ENCODE data around the gene FHIT. TPM values are rescaled to one million over a fixed set of nuclear protein-coding genes. Genes with fewer than 3 reads are reported as not detected.

Gene FHIT
- polyA plus RNA-seq, 3 donors = 3.1 to 3.9 (median 3.3) TPM

- H3K27ac ChIP-seq (ENCODE audit: low read depth, low read length) = no peak overlapping the region
- WGBS, 3 donors = 64 to 92% (median 82%) methylated on average over 2 of the region's 2 CpGs
Observed at GRCh38 chr3:60855250-60855649, 396.0 kb downstream of the FHIT start.

GRCh38 chr3:60854791-60855190, 396.5 kb downstream of the FHIT start:
- H3K27ac ChIP-seq (ENCODE audit: low read depth, low read length) = no peak overlapping the region
- WGBS, 3 donors = 52 to 93% (median 85%) methylated on average over 1 of the region's 1 CpG

- no peak overlapping the region for H3K27ac ChIP-seq (ENCODE audit: low read depth, low read length)
- WGBS, 3 donors = 40 to 72% (median 40%) methylated on average over 2 of the region's 2 CpGs
Observed at GRCh38 chr3:60847791-60848190, 403.5 kb downstream of the FHIT start.

GRCh38 chr3:60844256-60844655, 407.0 kb downstream of the FHIT start:
- 44 to 83% (median 52%) methylated on average over 1 of the region's 1 CpG for WGBS, 3 donors
- H3K27ac ChIP-seq (ENCODE audit: low read depth, low read length) = no peak overlapping the region

GRCh38 chr3:60841355-60841754, 409.9 kb downstream of the FHIT start:
- no peak overlapping the region for H3K27ac ChIP-seq (ENCODE audit: low read depth, low read length)
- 29 to 85% (median 78%) methylated on average over 2 of the region's 2 CpGs for WGBS, 3 donors

GRCh38 chr3:60839246-60839645, 412.0 kb downstream of the FHIT start:
- WGBS, 3 donors = 73 to 82% (median 78%) methylated on average over 4 of the region's 4 CpGs
- H3K27ac ChIP-seq (ENCODE audit: low read depth, low read length) = no peak overlapping the region

GRCh38 chr3:60835796-60836195, 415.5 kb downstream of the FHIT start:
- WGBS, 3 donors = 95% methylated on average over 5 of the region's 5 CpGs
- no peak overlapping the region for H3K27ac ChIP-seq (ENCODE audit: low read depth, low read length)

GRCh38 chr3:60829058-60829457, 422.2 kb downstream of the FHIT start:
- no peak overlapping the region for H3K27ac ChIP-seq (ENCODE audit: low read depth, low read length)
- 89 to 100% (median 92%) methylated on average over 1 of the region's 1 CpG for WGBS, 3 donors

- no peak overlapping the region for H3K27ac ChIP-seq (ENCODE audit: low read depth, low read length)
Observed at GRCh38 chr3:60827666-60828065, 423.6 kb downstream of the FHIT start.

GRCh38 chr3:60826511-60826910, 424.7 kb downstream of the FHIT start:
- H3K27ac ChIP-seq (ENCODE audit: low read depth, low read length) = no peak overlapping the region
- WGBS, 3 donors = 92 to 97% (median 92%) methylated on average over 6 of the region's 6 CpGs

More at GRCh38 chr3:60827666-60828065, 423.6 kb downstream of the FHIT start:
- WGBS, 3 donors = 89 to 96% (median 92%) methylated on average over 1 of the region's 1 CpG

- no peak overlapping the region for H3K27ac ChIP-seq (ENCODE audit: low read depth, low read length)
- 73 to 78% (median 74%) methylated on average over 2 of the region's 2 CpGs for WGBS, 3 donors
Observed at GRCh38 chr3:60812502-60812901, 438.8 kb downstream of the FHIT start.

GRCh38 chr3:60810881-60811280, 440.4 kb downstream of the FHIT start:
- no peak overlapping the region for H3K27ac ChIP-seq (ENCODE audit: low read depth, low read length)
- WGBS, 3 donors = 67 to 71% (median 70%) methylated on average over 4 of the region's 4 CpGs

GRCh38 chr3:60809857-60810610, 441.2 kb downstream of the FHIT start:
- no peak overlapping the region for H3K27ac ChIP-seq (ENCODE audit: low read depth, low read length)
- 68 to 76% (median 76%) methylated on average over 4 of the region's 4 CpGs for WGBS, 3 donors

GRCh38 chr3:60803216-60804173, 447.8 kb downstream of the FHIT start:
- WGBS, 3 donors = 94 to 95% (median 94%) methylated on average over 19 of the region's 19 CpGs
- no peak overlapping the region for H3K27ac ChIP-seq (ENCODE audit: low read depth, low read length)

- WGBS, 3 donors = 89 to 92% (median 91%) methylated on average over 2 of the region's 2 CpGs
- no peak overlapping the region for H3K27ac ChIP-seq (ENCODE audit: low read depth, low read length)
Observed at GRCh38 chr3:60801307-60801706, 449.9 kb downstream of the FHIT start.

- no peak overlapping the region for H3K27ac ChIP-seq (ENCODE audit: low read depth, low read length)
Observed at GRCh38 chr3:60798456-60798855, 452.8 kb downstream of the FHIT start.

- 65 to 81% (median 80%) methylated on average over 3 of the region's 3 CpGs for WGBS, 3 donors
- no peak overlapping the region for H3K27ac ChIP-seq (ENCODE audit: low read depth, low read length)
Observed at GRCh38 chr3:60792249-60792852, 458.9 kb downstream of the FHIT start.

GRCh38 chr3:60788185-60788584, 463.1 kb downstream of the FHIT start:
- 94 to 95% (median 94%) methylated on average over 3 of the region's 3 CpGs for WGBS, 3 donors
- no peak overlapping the region for H3K27ac ChIP-seq (ENCODE audit: low read depth, low read length)

GRCh38 chr3:60781935-60782334, 469.3 kb downstream of the FHIT start:
- WGBS, 3 donors = 36 to 91% (median 46%) methylated on average over 1 of the region's 1 CpG
- no peak overlapping the region for H3K27ac ChIP-seq (ENCODE audit: low read depth, low read length)
